GM23338 (cell line): ENCODE data around the gene EXO1.

ENCODE experiments used
- EZH2 ChIP-seq: fragments of 200-600 bp; sonication (generic); IDR thresholded peaks from one replicate; pipeline ENCODE4 v1.8.0; 2017; ENCODE audit warnings: antibody characterized with exemption, mild to moderate bottlenecking, low read depth; ENCODE audit not compliant: unreplicated experiment
- EZH2phosphoT487 ChIP-seq: fragments of 200-600 bp; sonication (generic); IDR thresholded peaks from one replicate; pipeline ENCODE4 v1.8.1; 2018; ENCODE audit warnings: antibody characterized with exemption; ENCODE audit not compliant: unreplicated experiment
- JUNB ChIP-seq: IDR thresholded peaks from one replicate; pipeline ENCODE4 v1.6.1; 2016; ENCODE audit warnings: antibody characterized with exemption; ENCODE audit not compliant: unreplicated experiment
- POLR2AphosphoS5 ChIP-seq: IDR thresholded peaks from 2 replicates; pipeline ENCODE4 v1.6.1; 2016; ENCODE audit warnings: antibody characterized with exemption, low read depth
- TF ChIP-seq, protein P1 (sequence below), 2 experiments: fragments of 200-600 bp in 1 of 2; sonication (generic) in 1 of 2; conservative IDR thresholded peaks; 2 replicates each; pipeline versions ENCODE4 v1.5.1 to v1.6.1; 2016 to 2017; ENCODE audit warnings: antibody characterized with exemption in 2 of 2, low read depth in 2 of 2, mild to moderate bottlenecking in 2 of 2, moderate library complexity in 1 of 2
- TF ChIP-seq, protein P2 (sequence below): IDR thresholded peaks from one replicate; pipeline ENCODE4 v1.6.1; 2018; ENCODE audit warnings: antibody characterized with exemption; ENCODE audit not compliant: unreplicated experiment

DNA sequence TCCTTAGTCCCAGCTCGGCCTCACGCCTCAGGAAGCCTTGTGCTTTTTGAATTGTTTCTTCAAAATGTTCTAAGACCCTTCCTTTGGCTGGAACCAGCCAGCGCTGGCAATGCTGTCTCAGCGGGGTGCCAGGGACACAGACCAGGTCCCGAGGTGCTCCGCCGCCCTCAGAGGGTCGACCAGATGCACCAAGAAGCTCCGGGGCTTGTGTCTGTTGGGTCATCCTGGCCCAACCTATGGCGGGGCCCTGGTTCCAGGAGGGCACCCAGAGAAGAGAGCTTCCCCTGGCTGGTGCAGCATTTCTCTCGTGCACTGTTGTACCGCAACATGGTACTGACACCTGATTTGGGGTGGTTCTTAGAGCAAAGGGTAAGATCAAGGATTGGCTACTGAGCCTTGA, 69.5 kb downstream of the EXO1 start:
- TF ChIP-seq, protein P1, sequence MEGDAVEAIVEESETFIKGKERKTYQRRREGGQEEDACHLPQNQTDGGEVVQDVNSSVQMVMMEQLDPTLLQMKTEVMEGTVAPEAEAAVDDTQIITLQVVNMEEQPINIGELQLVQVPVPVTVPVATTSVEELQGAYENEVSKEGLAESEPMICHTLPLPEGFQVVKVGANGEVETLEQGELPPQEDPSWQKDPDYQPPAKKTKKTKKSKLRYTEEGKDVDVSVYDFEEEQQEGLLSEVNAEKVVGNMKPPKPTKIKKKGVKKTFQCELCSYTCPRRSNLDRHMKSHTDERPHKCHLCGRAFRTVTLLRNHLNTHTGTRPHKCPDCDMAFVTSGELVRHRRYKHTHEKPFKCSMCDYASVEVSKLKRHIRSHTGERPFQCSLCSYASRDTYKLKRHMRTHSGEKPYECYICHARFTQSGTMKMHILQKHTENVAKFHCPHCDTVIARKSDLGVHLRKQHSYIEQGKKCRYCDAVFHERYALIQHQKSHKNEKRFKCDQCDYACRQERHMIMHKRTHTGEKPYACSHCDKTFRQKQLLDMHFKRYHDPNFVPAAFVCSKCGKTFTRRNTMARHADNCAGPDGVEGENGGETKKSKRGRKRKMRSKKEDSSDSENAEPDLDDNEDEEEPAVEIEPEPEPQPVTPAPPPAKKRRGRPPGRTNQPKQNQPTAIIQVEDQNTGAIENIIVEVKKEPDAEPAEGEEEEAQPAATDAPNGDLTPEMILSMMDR (conservative IDR thresholded peaks at IDR 0.05; ENCODE audit: low read depth in 2 of 2), result no peak
- no peak for TF ChIP-seq POLR2AphosphoS5
- no peak for TF ChIP-seq EZH2phosphoT487
- no peak for TF ChIP-seq JUNB
- TF ChIP-seq, protein P2, sequence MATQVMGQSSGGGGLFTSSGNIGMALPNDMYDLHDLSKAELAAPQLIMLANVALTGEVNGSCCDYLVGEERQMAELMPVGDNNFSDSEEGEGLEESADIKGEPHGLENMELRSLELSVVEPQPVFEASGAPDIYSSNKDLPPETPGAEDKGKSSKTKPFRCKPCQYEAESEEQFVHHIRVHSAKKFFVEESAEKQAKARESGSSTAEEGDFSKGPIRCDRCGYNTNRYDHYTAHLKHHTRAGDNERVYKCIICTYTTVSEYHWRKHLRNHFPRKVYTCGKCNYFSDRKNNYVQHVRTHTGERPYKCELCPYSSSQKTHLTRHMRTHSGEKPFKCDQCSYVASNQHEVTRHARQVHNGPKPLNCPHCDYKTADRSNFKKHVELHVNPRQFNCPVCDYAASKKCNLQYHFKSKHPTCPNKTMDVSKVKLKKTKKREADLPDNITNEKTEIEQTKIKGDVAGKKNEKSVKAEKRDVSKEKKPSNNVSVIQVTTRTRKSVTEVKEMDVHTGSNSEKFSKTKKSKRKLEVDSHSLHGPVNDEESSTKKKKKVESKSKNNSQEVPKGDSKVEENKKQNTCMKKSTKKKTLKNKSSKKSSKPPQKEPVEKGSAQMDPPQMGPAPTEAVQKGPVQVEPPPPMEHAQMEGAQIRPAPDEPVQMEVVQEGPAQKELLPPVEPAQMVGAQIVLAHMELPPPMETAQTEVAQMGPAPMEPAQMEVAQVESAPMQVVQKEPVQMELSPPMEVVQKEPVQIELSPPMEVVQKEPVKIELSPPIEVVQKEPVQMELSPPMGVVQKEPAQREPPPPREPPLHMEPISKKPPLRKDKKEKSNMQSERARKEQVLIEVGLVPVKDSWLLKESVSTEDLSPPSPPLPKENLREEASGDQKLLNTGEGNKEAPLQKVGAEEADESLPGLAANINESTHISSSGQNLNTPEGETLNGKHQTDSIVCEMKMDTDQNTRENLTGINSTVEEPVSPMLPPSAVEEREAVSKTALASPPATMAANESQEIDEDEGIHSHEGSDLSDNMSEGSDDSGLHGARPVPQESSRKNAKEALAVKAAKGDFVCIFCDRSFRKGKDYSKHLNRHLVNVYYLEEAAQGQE, result no peak
- TF ChIP-seq EZH2, result no peak
